GM18526 (cell line): ENCODE measurements around the gene NRG2.

Experiments
- POLR2A ChIP-seq: IDR thresholded peaks from 3 replicates; pipeline ENCODE4 v1.6.1; 2011; ENCODE audit not compliant: insufficient read length; ENCODE audit errors: extremely low read depth

NRG2 gene

DNA sequence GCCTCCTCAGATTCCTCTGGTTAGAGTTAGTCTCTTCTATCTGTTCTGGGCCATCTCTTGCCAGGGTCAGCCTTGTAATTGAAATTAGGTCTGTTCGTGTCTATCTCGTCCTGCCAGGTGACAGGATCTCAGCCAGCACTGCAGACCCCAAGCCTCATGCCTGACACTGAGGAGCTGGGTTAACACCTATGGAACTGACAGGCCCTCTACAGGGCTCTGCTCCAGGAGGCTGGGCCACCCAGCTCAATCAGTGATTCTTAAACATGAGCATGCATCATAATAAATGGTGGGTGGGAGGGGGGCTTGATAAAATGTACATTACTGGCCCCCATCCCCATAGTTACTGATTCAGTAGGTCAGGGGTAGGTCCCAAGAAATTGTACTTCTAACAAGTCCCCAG lies 144.1 kb downstream of the NRG2 start:
- TF ChIP-seq POLR2A = no peak

DNA sequence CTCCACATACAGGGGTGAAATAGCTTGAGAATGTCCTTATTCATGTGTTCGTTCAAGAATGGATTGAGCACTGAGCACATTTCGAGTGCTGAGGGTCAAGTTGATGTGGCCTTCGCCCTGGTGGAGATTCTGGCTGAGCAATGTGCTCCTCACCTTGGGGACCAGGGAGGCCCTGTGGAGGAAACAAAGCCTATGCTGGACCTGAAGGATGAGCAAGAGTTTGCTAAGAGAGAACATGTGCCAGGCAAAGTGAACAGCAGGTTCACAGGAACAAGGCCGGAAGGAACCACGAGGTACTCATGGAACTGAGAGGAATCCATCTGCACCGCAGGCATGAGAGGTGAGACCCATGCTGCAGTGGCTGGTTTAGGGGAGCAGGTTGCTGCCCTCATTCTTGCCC lies 145.1 kb downstream of the NRG2 start:
- TF ChIP-seq POLR2A = no peak

DNA sequence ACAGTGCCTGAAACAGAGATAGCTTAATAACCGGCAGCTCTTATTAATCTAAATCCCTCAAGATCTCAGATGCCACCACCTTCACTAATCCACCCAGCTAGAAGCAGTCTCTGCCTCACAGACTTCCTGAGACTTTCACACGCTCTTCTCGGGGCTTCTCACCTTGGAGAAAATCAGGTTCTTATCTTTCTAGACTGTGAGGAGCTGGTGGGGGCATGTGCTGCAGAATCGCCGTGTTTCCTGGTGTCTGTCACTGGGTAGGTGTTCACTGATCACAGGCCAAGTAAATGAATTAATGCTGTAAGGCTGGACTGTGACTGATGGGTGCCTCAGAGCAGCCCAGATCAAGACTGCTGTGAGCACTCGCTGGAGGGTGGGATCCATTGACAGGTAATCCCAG lies 145.8 kb downstream of the NRG2 start:
- TF ChIP-seq POLR2A = no peak

DNA sequence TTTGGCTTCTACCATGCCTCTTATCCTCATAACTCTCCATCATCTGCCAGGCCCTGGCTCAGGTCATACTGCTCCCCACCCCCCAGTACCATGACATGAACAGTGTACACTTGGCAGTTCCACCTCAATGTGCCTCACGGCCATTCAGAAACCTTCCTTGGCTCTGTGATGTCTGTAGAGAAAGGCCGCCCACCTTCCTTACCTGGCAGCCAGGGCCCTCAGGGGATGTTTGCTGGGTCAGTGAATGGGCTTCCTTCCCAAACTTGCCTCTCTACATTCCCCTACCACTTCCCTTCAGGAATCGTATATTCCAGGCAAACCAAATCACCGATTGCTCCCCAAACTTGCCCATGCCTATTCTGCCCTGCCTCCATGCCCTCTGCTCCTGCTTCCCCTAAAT lies 146.4 kb downstream of the NRG2 start:
- TF ChIP-seq POLR2A = no peak

DNA sequence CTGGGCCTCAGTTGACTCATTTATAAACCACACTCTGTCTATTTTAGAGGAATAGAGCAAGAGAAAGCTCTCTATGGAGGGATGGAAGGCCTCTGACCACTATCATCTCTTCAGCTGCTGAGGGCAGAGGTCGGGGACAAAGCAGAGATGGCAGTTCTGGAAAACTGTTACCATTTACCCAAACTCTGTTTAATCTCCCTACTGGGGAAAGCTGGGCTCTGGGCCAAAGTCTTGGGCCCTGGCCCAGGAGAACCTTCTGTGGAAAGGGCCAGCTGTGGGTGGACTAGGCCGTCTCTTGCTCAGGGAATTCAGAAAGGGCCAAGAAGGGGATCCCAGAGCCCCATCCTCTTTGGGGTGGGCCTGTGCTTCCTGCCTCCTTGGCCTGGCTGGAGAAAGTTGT lies 147.5 kb downstream of the NRG2 start:
- no peak for TF ChIP-seq POLR2A

DNA sequence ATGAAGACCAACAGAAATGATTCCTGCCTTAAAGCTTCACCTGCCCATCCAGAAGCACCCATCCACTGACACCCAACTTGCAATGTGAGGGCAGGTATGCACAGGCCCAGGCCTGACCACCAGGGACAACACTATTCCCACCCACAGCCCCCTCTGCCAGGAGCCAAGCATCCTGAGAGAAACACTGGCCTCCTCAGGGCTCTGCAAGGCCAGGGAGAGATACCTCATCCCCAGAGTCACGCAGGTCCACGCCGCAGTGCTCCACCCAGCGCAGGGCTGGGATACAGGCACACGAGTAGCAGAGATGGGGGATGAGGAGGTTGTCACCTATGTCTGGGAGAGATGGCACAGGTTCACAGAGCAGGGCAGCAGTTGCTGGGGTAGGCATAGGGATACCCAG lies 148.1 kb downstream of the NRG2 start:
- TF ChIP-seq POLR2A = no peak

DNA sequence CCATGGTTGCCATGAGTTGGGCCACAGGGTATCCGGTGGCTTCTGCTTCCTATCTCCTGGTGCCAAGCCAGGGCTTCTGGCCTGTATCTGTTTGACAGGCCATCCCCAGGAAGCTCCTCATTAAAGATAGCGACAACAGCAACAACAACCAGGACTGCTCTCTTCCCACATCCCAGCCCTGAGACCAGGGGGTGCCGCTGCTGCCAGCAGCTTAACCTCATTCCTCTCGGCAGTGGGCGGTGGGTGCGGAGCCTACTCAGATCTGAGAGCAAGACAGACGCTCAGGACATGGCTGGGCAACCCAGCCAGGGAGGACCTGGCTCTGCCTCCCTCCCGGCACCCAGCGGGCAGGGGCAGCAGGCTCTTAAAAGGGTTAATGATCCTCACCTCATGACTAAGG lies 149.2 kb downstream of the NRG2 start:
- TF ChIP-seq POLR2A = no peak

DNA sequence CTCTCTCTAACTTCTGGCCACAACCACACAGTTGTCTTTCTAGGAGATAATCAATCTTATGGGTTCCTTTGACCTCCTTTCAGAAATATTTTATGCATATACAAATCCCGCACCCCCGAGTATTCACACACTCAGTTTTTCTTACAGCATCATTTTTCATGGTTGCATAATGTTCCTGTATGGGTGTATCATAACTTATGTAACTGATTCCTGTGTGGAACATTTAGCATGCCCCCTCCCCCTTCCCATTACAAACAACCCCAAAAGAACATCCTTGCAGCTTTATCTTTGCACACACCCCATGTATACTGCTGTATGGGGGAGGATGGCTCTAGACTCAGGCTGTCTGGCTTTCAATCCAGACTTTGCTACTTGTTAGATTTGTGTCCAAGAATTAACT lies 153.7 kb downstream of the NRG2 start:
- TF ChIP-seq POLR2A = no peak

DNA sequence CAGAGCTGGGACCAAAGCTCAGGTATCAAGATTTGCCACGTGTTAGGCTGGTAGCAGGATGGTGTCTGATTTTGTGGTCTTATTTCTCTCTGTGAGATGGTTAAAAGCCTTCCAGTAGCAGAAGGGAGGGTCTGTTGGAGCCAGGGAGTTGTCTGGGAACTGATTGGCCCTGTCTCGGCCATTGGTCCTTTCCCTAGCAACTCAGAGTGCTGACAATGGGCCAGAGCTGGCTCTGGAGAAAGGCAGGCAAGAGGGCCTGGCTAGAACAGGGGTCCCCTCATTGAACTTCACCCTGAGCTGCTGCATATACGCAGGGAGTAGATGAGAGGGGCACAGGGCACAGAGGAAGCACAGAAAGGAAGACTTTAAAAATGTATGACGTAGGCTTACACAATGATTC lies 154.7 kb downstream of the NRG2 start:
- no peak for TF ChIP-seq POLR2A

DNA sequence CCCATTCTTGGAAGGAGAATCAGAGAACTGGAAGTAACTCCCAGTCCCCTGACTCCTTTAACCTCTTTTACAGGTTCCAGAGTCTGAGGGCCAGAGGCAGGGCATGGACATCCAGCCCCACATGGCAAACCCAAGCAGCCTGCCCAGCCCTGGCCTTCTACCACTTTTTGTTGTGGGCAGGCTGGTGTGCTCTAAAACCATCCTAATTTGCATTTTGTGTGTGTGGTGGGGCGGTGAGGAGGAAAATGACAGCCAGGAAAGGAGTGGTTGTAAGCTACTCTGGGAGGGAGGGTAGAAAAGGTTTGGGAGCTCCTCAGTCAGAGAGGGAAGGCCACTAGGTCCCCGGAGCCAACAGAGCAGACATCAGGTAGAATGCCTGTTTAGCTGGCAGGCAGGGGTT lies 156.9 kb downstream of the NRG2 start:
- no peak for TF ChIP-seq POLR2A

DNA sequence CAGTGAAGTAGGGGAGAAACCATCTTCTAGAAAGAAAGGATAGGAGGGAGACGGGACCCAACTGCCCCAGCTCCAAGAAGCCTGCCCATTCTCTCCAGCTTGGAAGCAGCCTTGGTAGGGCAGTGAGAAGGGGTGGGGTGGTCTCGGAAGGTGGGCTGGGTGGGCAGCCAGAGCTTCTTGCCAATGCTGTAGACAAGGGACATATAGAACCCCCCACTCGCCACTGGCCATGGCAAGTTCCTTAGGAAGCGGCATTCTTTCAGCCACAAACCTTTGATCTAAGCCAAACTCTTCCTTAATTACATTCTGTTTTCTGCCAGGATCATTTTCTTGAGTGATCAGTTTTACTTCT lies 157.3 kb downstream of the NRG2 start:
- TF ChIP-seq POLR2A = no peak

DNA sequence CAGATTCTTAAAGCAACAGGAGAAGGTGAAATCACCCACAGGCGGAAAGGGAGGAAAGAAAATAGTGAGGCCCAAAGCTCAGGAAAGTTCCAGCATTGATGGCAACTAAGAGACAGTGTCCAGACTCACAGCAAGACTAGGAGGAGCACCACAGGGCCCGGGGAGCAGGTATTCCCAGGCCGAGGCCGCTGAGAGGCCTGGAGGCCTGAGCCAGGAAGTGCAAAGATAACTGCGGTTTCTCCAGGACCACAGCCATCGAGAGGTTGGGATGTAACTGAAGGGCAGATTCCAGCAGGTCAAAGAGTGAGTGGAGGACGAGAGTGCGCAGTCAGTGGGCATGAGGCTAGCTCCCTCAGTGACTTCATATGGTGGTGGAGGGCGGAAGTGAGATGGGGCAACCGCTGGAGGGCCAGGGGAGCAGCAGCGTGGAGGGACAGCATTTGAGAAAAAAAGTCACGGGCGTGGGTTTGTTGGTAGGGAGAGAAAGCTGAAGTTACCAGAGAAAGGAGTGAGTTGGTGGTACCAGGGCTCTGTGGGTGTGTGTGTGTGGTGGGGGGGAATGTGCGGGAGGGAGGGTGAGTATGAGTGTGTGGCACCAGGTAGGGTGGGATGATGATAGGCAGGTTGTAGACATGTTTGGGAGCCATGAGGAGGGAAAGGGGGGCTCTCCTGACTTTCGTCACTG lies 157.8 kb downstream of the NRG2 start:
- TF ChIP-seq POLR2A = no peak

DNA sequence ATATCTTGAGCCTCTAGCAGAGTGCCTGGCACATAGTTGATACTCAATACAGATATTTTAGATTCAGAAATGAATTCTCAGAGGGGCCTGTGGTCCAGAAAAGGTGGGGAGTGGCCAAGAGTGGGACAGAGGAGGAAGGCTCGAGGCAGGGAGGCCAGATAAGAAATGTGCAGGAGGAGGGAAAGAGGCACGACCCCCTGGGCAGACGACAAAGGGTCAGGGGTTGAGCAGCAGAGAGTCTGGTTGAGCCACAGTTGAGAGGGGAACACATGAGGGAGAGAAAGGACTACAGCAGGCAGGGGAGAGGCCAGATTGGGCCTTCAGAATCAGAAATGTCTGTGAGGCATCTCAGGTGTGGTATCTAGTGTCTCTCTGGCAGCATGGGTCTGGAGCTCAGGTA lies 158.4 kb downstream of the NRG2 start:
- TF ChIP-seq POLR2A = no peak

DNA sequence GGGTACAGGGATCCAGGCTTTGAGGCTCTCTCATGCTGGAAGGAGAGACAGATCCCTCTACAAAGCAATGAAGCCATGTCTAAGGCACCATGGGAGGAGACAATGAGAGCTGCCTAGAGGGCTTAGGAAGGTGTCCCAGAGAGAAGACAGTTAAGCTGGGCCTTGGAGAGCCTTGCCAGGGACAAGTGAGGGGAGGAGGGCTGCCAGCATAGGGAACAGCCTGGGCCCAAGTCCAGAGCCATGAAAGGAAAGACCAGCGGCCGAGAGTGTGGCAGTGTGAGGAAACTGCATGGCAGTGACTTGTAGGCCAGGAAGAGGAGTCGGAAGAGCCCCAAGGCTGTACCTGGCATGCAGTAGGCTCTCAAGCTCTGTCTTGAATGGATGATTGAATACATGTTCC lies 159.0 kb downstream of the NRG2 start:
- no peak for TF ChIP-seq POLR2A

DNA sequence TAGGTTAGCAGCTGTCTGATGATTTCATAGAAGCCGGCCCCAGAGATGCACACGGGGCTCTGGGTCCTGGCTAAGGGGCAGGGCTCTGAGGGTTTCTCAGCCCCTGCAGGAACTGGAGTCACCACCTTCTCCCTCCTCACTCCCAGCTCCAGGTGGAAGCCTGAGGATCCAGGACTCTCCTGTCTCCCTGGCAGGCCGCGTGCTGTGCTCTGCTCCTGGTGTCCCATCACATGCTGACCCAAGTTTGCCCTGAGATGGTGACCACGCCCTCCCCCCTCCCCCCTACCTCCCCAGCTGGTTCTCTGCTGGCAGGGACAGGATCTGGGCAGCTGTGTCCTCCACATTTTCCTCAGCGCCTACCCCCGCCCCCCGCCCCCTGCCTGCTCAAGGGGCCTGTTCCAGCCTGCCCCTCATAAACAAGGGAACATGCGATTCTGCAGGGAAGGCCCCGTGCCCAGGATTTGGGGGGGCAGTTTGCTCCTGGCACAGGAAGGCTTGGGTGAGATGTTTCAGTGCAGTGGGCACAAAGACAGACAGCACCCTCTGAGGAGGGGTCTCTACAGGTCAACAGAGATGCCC lies 160.0 kb downstream of the NRG2 start:
- no peak for TF ChIP-seq POLR2A

DNA sequence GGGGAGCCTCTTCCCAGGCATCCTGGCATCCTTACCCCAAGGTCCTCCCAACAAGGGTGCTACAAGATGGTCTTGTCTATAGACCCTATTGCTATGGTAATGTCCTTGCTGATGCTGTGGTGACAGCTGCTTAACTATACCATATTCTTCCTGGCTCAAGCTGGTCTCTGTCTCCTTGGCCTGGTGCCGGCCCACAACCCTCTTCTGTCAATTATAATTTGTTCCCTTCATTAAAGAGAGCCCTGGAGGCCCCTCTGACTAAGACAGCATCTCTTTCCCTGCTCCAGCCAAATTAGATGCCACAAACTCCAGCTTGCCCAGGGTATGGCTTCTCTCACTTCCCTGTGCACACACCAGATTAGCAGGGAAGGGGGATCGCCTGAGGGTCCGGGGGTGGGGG lies 160.8 kb downstream of the NRG2 start:
- no peak for TF ChIP-seq POLR2A

DNA sequence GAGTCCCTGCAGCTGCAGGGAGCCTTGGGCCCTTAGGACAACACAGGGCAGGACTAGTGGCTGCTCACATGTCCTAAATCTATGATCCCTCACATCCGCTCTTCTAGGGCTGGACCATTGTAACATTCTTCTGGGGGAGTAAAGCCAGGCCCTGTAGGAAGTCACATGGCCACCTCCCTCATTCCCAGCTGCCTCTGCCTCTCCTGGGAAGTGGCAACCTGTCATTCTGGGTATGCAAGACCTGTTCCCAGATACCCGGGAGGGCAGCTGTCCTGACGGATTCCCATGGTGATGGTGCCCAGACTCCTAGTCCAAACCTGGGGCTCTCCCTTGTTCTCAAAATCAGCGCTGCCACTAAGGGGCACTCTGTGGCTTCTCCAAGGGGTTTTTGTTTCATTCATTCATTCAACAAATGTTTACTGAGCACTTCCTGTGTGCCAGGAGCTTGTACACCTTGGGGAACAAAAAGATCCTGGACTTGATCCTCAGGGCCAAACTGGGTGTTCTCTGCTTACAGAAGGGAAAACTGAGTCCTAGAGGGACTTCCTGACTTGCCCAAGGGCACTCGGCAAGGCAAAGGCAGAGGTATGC lies 161.9 kb downstream of the NRG2 start:
- no peak for TF ChIP-seq POLR2A
